Stimulated activated CD8-positive, alpha-beta memory T cell treated with anti-CD3 and anti-CD28 coated beads, Interleukin-12 subunit alpha, Interleukin-12 subunit beta, amount 100 ng/mL, for 1 hour (primary cell): ENCODE results near the gene TRIM15.
"Not testable (repeated sequence)": the region's sequence is repeated elsewhere in the genome, so short reads cannot be mapped to it uniquely, and the experiment has no call there.

Source experiments
- DNase-seq: peaks from one replicate; pipeline ENCODE4 v3.0.0-alpha.2; 2020; ENCODE audit warnings: low read depth

Gene TRIM15

DNA sequence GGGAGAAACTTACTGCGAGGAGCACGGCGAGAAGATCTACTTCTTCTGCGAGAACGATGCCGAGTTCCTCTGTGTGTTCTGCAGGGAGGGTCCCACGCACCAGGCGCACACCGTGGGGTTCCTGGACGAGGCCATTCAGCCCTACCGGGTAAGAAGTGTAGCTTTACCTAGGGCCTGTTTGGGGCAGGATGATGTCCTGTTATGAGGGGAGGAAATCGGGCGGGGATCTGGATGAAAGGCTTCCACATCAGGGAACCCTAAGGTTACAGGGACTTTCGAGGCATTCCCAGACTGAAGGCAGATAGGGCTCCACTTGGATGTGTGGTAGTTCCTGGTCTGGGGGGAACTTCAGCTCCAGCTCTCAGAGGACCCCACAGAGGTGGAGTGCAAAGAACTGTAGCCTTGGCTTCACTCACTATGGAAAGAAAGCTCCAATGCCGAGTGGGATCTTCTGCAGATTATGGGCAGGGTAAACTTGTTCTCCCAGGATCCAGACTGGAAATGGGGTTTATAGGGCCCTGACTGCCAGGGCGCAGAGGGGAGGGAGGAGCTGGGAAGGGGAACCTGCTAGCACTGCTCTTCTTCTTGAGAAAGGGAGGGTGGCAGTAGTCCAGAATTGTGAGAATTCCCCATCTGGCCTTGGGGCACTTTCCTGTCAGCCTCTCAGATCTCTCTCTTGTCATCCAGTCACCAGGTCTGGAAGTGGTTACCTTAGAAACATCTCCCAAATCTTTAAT, 740 bp downstream of the TRIM15 start:
- no peak for DNase-seq

- DNase-seq, result no peak
Observed at GRCh38 chr6:30164714-30165113, 1.4 kb downstream of the TRIM15 start.

GRCh38 chr6:30165238-30165637, 1.9 kb downstream of the TRIM15 start:
- DNase-seq, result not testable (repeated sequence)

DNA sequence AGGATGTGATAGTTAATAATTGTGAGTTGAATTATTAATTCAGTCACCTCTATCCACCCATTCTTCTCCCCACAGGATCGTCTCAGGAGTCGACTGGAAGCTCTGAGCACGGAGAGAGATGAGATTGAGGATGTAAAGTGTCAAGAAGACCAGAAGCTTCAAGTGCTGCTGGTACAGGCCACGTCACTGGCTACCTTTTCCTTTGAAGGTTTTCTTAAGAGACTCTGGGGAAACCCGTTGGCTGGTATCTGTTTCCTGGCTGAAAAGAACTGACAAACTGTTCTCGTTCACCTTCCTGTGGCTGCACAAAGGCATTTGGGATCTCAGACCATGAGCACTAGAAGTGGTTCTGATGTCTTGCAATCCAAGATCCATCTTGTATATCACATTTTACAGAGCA, 3.8 kb downstream of the TRIM15 start:
- no peak for DNase-seq

DNA sequence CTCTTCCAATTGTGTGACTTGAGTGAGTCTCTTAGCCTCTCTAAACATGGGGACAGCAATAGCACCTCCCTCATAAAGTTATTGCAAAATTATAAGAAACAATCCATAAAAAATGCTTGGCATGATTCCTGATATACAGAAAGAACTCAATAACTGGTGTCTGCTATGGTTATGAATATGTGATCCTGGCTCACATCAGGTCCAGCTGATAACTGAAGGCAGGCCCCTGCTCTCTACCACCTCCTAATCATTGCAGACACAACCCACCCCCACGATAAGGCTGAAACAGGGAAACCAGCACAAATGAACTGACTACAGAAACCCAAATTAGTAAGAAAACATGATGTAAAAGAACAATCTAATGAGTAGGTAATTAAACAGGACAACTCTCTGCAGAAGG, 5.4 kb downstream of the TRIM15 start:
- DNase-seq, result no peak

DNA sequence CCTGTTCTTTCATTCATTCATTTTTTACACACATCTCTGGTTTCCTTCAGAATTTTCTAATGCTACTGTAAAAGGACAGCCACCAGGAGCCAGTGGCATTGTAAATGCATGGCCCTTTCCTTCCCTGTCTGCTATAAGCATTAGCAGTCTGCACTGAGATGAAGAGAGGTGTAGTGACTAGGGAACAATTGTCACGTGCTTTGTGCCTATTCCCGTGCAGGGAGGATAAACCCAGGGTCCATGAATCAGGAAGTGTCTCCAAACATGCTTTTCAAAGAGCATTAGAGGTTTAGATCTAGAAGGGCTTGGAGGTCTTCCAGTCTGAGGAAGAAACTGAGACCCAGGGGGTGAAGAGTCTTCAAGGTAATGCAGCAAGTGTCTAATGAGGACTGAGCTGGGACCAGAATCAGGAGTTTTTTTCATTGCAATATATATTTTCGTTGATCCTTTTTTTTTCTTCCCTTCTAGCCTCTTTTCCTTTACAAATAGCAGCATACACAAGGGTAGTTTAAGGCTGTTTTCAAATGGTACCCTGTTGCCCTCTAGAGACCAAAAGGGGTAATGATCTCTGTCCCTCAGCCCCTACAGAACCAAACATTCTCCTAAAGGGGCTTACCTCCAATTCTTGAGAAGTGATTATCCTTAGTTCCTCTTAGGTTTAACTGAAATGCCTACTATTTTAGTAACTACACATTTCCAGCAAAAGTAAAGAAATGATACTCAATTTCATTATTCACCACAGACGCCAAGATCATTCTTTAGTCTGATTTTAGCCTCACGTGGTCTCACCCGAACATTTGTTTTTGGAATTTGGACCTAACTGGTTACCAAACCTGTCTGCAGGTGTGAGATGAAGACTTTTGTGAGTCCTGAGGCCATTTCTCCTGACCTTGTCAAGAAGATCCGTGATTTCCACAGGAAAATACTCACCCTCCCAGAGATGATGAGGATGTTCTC, 6.6 kb downstream of the TRIM15 start:
- DNase-seq, result no peak

- DNase-seq, result no peak
Observed at GRCh38 chr6:30171677-30172471, 8.5 kb downstream of the TRIM15 start.

DNA sequence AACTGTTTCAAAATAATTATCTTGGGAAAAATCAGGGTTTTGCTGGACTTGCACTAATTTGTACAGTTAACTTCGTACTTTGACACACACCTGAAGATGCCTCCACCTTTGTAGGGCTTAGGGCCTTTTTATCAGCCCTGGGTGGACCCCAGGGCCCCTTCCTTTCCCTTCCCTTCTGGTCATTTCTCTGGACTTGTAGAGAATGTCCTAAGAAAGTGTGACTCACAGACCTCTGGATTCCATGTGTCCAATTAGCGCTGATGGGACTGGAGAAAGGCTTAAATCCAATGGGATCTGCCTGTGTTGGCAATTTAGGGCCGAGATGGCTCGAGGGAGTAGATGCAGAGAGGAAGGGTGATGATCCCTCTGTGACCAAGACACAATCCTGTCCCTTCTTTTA, 9.3 kb downstream of the TRIM15 start:
- no peak for DNase-seq

GRCh38 chr6:30175765-30176164, 12.4 kb downstream of the TRIM15 start:
- no peak for DNase-seq

DNA sequence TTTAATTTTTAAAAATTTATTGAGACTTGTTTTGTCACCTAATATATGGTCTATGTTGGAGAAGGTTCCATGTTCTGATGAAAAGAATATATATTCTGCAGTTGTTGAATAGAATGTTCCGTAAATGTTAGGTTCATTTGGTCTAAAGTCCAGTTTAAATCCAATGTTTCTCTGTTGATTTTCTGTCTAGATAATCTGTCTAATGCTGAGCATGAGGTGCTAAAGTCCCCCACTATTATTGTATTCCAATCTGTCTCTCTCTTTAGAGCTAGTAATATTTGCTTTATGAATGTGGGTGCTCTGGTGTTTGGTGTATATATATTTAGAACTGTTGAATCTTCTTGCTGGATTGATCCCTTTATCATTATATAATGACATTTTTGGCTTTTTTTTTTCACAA, 15.5 kb downstream of the TRIM15 start:
- DNase-seq, result no peak

DNA sequence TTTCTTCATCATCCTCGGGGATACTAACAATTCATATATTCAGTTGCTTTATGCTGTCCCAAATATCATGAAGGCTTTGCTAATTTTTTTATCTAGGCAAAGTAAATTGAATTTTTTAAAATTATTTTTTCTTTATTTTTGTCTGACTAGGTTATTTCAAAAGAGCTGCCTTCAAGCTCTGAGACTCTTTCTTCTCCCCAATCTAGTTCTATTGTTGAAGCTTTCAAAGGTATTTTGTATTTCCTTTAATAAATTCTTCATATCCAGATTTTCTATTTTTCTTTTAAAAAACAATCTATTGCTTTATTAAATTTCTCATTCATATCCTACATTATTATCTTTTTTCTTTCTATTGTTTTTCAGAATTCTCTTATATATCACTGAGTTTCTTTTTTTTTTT, 16.8 kb downstream of the TRIM15 start:
- DNase-seq, result no peak

- DNase-seq, result no peak
Observed at GRCh38 chr6:30184417-30185031, 21.2 kb downstream of the TRIM15 start.

DNA sequence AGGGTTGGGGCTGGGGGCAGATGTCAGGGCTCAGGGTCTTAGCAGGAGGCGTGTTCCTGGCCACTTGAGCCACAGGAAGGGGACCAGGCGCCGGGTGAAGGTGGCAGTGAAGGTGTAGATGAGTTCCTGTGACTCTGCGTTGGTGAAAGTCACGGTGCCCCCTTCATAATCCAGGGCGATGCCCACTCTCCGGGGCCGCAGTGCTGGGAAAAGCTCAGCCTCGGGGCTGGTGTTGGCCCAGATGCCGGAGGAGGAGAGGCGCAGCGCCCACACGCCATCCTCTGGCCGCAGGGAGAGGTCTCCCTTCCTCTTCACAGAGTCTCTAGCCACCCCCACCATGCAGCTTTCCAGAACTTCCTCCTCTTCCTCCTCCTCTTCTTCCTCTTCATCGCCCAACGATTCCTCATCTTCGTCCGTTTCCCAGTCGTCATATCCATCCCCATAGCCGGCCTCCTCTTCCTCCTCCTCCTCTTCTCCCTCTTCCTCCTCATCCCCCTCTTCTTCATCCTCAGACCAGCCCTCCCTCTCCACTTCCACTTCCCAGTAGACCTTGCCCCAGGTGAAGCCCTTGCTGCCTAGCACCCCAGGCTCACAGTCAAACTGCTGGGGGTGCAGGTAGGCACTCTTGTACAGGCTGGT, 22.6 kb downstream of the TRIM15 start:
- DNase-seq, result no peak

DNA sequence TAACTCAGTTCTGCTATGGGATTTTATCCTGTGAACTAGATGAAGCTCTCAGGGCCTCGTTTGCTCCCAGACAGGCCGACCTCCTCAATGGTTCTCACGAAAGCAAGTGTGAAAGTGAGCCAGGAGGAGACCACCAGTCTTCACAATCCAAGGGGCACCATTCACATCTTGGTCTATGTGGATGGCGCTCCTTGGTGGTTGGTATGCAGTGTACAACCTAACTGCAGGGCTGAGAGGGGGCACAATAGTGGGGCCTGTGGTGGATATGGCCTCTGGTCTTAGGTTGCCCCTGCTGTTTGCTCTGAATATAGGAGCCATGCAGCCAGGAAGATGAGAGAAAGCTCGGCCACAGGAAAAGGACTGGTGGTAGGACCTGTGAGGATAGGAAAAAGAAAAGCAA, 25.2 kb downstream of the TRIM15 start:
- no peak for DNase-seq

GRCh38 chr6:30192076-30192475, 28.7 kb downstream of the TRIM15 start:
- no peak for DNase-seq

DNA sequence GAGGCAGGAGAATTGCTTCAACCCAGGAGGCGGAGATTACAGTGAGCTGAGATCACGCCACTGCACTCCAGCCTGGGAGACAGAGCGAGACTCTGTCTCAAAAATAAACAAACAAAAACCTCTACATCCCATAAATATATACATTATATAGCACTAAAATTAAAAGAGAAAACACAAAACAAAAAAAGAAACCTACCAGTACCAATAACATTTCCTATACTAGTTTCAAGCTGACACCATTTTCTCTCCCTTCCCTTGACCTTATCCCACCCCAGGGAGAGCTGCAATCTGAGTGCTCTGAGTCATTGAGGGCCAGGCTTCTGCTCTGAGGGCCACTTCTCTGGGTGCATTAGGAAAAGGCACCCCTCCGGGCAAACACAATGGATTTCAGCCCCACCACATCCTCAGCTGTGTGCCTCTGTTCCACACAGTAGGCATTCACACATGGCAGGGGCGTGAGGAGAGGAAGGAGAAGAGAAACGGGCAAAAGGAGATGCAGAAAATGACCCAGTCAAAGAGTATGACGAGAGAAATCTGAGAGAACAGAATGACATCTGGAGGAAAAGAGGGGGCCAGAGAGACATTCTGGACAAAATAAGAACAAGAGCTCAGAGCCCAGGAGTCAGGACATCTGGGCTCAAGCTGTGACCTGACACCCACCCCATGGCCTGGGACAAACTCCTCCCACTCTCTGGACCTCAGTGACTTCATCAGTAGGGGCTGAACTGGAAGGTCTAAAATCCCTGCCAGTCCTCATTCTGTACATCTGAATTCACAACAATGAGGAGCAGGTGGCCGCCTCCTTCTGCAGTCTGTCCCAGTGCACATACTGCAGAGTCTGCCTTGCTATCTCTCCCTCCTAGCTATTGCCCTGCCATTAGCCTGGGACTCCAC, 31.7 kb downstream of the TRIM15 start:
- no peak for DNase-seq

GRCh38 chr6:30195951-30196350, 32.6 kb downstream of the TRIM15 start:
- no peak for DNase-seq

GRCh38 chr6:30196376-30196775, 33.0 kb downstream of the TRIM15 start:
- no peak for DNase-seq

DNA sequence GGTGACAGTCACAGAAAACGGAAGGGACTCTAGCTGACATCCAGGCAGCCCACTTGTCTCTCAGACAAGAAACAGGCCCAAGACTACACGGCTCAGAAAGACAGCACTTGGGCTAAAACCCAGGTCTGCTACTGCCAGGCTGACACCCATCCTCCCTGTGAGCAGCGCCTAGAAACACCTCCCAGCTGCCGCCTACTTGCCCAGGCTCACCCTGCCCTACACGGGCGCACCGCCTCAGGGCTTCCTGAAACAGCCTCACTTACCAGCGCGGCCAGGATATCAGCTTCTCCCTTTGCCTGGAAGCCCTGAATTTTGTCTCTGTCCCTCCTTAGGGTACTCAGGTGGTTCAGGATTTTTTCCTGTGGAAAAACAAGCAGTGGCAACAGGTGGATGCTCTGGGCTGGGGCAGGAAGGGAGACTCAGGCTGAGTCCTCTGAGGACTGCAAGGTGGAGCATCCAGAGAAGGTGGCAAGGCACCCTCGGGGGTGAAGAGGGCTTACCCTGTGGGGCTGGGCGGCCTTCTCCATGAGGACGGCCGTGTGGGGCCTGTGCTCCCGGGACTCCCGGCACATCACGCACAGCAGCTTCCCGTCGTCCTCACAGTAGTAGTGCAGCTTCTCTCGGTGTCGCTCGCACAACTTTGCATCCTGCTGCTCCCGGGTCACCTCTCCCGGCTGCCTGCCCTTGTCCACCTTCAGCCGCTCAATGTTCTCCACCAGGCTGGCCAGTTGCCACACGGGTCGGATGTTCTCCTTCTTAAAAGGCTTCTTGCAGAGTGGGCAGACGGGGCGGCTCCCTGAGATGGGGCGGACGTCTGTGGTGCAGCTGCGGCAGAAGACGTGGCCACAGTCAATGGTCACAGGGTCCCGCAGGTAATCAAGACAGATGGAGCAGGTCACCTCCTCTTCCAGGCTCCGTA, 35.1 kb downstream of the TRIM15 start:
- no peak for DNase-seq
